Heart left ventricle (tissue), 16 donors: ENCODE results near the gene TMUB2. TPM values are rescaled to one million over a fixed set of nuclear protein-coding genes. Genes with fewer than 3 reads are reported as not detected.
A peak's percentile ranks its signal among the peaks of the same experiment; 100 is the strongest.
"Not testable (repeated sequence)": the region's sequence is repeated elsewhere in the genome, so short reads cannot be mapped to it uniquely, and the experiment has no call there.

Source experiments
- ATAC-seq, 4 donors: fragments of 200-7000 bp; cut with Tn5 transposase; one replicate each; pipeline ENCODE4 v1.9.1; 2020 to 2022; ENCODE audit warnings: moderate library complexity in 4 of 4, mild to moderate bottlenecking in 3 of 4, moderate number of reproducible peaks in 1 of 4
- DNase-seq, 5 donors: peaks; one replicate each; pipeline ENCODE4 v3.0.0-alpha.2; 2020
- H3K27ac ChIP-seq, 12 donors: fragments of 200-600 bp; sonication (generic) in 4 of 12; one replicate each; pipeline versions ENCODE4 v1.5.0 to v1.8.0; 2016 to 2022; ENCODE audit warnings: mild to moderate bottlenecking in 2 of 12
- H3K27me3 ChIP-seq, 9 donors: fragments of 200-600 bp; sonication (generic) in 2 of 9; one replicate each; pipeline versions ENCODE4 v1.5.1 to v1.8.0; 2016 to 2022; ENCODE audit warnings: mild to moderate bottlenecking in 3 of 9
- H3K36me3 ChIP-seq, 9 donors: fragments of 200-600 bp; sonication (generic) in 2 of 9; one replicate each; pipeline versions ENCODE4 v1.5.0 to v1.8.0; 2018 to 2022; ENCODE audit warnings: mild to moderate bottlenecking in 2 of 9
- H3K4me1 ChIP-seq, 12 donors: fragments of 200-600 bp; sonication (generic) in 4 of 12; one replicate each; pipeline versions ENCODE4 v1.5.0 to v1.8.0; 2016 to 2022; ENCODE audit warnings: mild to moderate bottlenecking in 3 of 12
- H3K4me3 ChIP-seq, 12 donors: fragments of 200-600 bp; sonication (generic) in 4 of 12; one replicate each; pipeline versions ENCODE4 v1.5.0 to v1.8.0; 2017 to 2022; ENCODE audit warnings: mild to moderate bottlenecking in 9 of 12, moderate library complexity in 4 of 12
- H3K9me3 ChIP-seq, 12 donors: fragments of 200-600 bp; sonication (generic) in 4 of 12; one replicate each; pipeline versions ENCODE4 v1.5.0 to v1.8.0; 2016 to 2022; ENCODE audit warnings: mild to moderate bottlenecking in 1 of 12
- CTCF ChIP-seq, 12 donors: fragments of 200-600 bp; sonication (generic) in 4 of 12; IDR thresholded peaks; one replicate each; pipeline versions ENCODE4 v1.5.0 to v1.8.0; 2018 to 2022; ENCODE audit warnings: antibody characterized with exemption in 12 of 12, mild to moderate bottlenecking in 5 of 12
- POLR2A ChIP-seq, 2 donors: fragments of 450-650 bp; IDR thresholded peaks; one replicate each; pipeline ENCODE4 v1.6.1; 2017; ENCODE audit warnings: antibody characterized with exemption in 2 of 2, mild to moderate bottlenecking in 2 of 2, moderate library complexity in 2 of 2
- whole genome bisulfite sequencing, 4 donors: extraction: QIAGEN DNeasy Blood & Tissue Kit in 2 of 4; methylation state at CpG; one replicate each; pipeline versions ENCODE4 v1.1.5 to v1.1.7; 2013 to 2018; 5-methylcytosine and 5-hydroxymethylcytosine counted together
- intact Hi-C, 10 donors: fragments of 100-400 bp; cut with DNase I; formaldehyde crosslinking; loops; one replicate each; pipeline versions ENCODE4 v1.11.1 to v1.14.2; 2022
- long read RNA-seq, 3 donors: library from polyadenylated mRNA; unstranded; transcript quantifications; one replicate each; pipeline ENCODE4 v2.0.0, GENCODE V29; 2020 to 2021
- polyA plus RNA-seq, 2 donors: library from polyadenylated mRNA; stranded (reverse); fragments of 200-250 nt; gene quantifications; one replicate each; pipeline ENCODE4 v1.2.3, GENCODE V29; 2013
- total RNA-seq, 9 donors: library from RNA; depleted of rRNA in 2 of 9; stranded (reverse); fragments of >200 nt in 2 of 9; fragmentation: NEBNext Ultra II Directional in 3 of 9; extraction: Animal tissue kit (Norgen Biotek cat#: 25700) in 3 of 9; gene quantifications; one replicate each; pipeline versions ENCODE4 v1.1.0 to v1.2.4, GENCODE V29; 2016 to 2023
- donor health status: ischemic (EF 13 %, LVEDD 7.1; RV severe dilation, severe dysfunction).
- donor health status: healthy with polysubstance abuse.
- donor health status: DM: no; HTN: yes; CAD: no.
- donor health status: DM: no; HTN: no; CAD: no.
- donor health status: ischemic (EF 25% LVEDD 6.9; RV normal size, moderate dysfunction).
- donor health status: ischemic (EF 25% LVEDD 5.7; RV mildly dilated, moderate dysfunction).
- donor health status: healthy.
- donor health status: DM: yes; HTN: yes; CAD: no.
- donor health status: ischemic (EF 35%, LVEDD 5.7; RV mildly dilated, moderate dysfunction).
- donor health status: nonischemic (EF 11% LVEDD 7.7; RV severe dilation, severe dysfunction).
- donor health status: DM: yes; HTN: yes; CAD: no.
- donor health status: PGD.
- donor health status: ischemic (EF 29% LVEDD 5.4; RV normal size, mild dysfunction).
- donor health status: nonischemic (EF 23%, LVEDD 6.1; RV moderate dilation, normal function).

TMUB2 gene
- total RNA-seq (10 to 100 TPM; 18.8 to 37.4 (median 21.8) TPM), polyA plus RNA-seq (10 to 100 TPM; 24.7 to 35.1 TPM)
- long read RNA-seq, donor 1, transcript TMUB2-201 (3 exons, 2,418 nt): major isoform, 6 of 39 reads
- long read RNA-seq, donor 1, partial matches to known transcripts: 13 of 39 reads
- long read RNA-seq, donor 1, other reads (novel, unspliced or antisense): 17 of 39 reads
- long read RNA-seq, donor 2, transcript TMUB2-204 (4 exons, 1,953 nt): minor isoform, 8 of 144 reads
- long read RNA-seq, donor 2, transcript TMUB2-201 (3 exons, 2,418 nt): major isoform, 32 of 144 reads
- long read RNA-seq, donor 2, transcript TMUB2-202 (3 exons, 1,921 nt): minor isoform, 9 of 144 reads
- long read RNA-seq, donor 2, partial matches to known transcripts: 58 of 144 reads
- long read RNA-seq, donor 2, other reads (novel, unspliced or antisense): 31 of 144 reads
- long read RNA-seq, donor 3, transcript TMUB2-201 (3 exons, 2,418 nt): major isoform, 9 of 37 reads
- long read RNA-seq, donor 3, partial matches to known transcripts: 13 of 37 reads
- long read RNA-seq, donor 3, other reads (novel, unspliced or antisense): 12 of 37 reads

- intact Hi-C loops: loop anchor here in 2 of 10 donors (5.0 to 10.0 kb wide), 2 partner anchors 44 to 122 kb away; partner anchors contain the start of genes HROB (in 1 of the 2) and LSM12 (in 1 of the 2)
- WGBS, 4 donors: 0 to 1% (median 0%) methylated on average over 41 to 50 of the region's 50 CpGs
- peak within 1 kb of the TSS; percentile 95 to 100 (median 98) for H3K27ac ChIP-seq
- DNase-seq (peak; percentile 99), ATAC-seq (peak; percentile 95 to 98 (median 96))
- no peaks in the 10 kb centered on the region for H3K27me3 ChIP-seq
- H3K4me3 ChIP-seq: peak within 1 kb of the TSS; percentile 72 to 99 (median 88)
- H3K36me3 ChIP-seq: peaks cover 0 to 50% (median 37%) of the 10 kb centered on the region in 9 donors
- H3K4me1 ChIP-seq: peaks cover 0 to 49% (median 22%) of the 10 kb centered on the region in 12 donors
- TF ChIP-seq POLR2A (IDR thresholded peaks at IDR 0.05) (peak in 1 of 2 donors; percentile 90), CTCF (IDR thresholded peaks at IDR 0.05) (no peak)
- no peaks in the 10 kb centered on the region for H3K9me3 ChIP-seq
These were observed at the start of gene TMUB2 for GRCh38 chr17:44186307-44187130. Gene TMUB2, plus strand, starts transcription at chr17:44186972. Its CDS starts 737 bp downstream, at chr17:44187709.

DNA sequence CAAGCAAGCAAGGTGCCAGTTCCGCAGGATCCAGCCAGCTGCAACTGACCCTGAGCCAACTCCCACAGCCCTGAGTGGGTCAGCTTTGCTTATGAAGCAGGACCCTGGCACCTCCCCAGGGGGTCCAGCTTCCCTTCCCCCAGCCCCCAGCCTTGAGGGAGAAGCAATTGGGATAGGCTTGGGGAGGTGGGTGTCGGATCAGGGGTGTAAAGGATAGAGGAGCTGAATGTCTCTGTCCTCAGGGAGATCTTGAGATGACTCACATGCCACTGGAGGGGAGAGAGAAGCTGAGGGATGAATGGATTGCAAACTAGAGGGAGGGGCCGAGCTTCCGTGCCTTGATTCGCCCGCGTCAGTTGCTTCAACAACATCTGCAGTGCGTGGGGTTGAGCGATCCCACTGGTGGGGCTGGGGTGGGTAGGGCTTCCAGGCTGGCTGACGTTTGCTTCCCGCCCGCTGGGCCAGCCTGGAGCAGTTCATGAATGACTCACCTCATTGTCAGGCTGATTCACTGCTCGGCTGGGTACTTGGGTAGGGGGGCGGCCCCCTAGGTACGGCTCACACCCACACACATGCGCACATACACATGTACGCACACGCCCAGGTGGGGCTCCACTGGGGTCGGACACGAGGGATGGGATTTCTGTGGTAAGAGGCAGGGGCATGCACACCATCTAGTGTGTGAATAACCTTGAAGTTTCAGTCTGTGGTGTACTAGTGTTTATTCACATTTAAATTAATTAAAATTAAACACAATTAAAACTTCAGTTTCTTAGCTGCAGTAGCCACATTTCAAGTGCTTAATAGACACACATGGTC is 48.7 kb upstream of the TMUB2 start:
- intact Hi-C loops: no loop called here
- ATAC-seq (peak; percentile 32 to 92 (median 90)), DNase-seq (peak; percentile 65 to 90 (median 80))
- Histone ChIP-seq H3K4me1 (peaks cover 0 to 24% (median 10%) of the 10 kb centered on the region in 12 donors), H3K36me3 (no peaks in the 10 kb centered on the region), H3K27ac (peak overlapping the region in 1 of 12 donors; percentile 35), H3K27me3 (no peaks in the 10 kb centered on the region), H3K4me3 (peak overlapping the region in 1 of 12 donors; percentile 0), H3K9me3 (no peaks in the 10 kb centered on the region)
- TF ChIP-seq POLR2A (IDR thresholded peaks at IDR 0.05) (no peak), CTCF (IDR thresholded peaks at IDR 0.05) (no peak)
- WGBS, 4 donors: 10 to 28% (median 17%) methylated on average over 11 to 20 of the region's 20 CpGs

GRCh38 chr17:44143921-44144320 is 42.9 kb upstream of the TMUB2 start:
- not testable (repeated sequence) for DNase-seq, H3K9me3 ChIP-seq, H3K4me3 ChIP-seq, H3K36me3 ChIP-seq, H3K27ac ChIP-seq, H3K27me3 ChIP-seq, ATAC-seq
- peaks cover 0 to 40% (median 22%) of the 10 kb centered on the region in 12 donors for H3K4me1 ChIP-seq
- intact Hi-C loops: loop anchor here in 1 of 10 donors (5.0 kb wide), 2 partner anchors 43 to 188 kb away; partner anchors contain the start of gene TMUB2
- 86 to 93% (median 90%) methylated on average over 8 of the region's 8 CpGs for WGBS, 4 donors
